Coronary artery (tissue), 2 donors: ENCODE data around the gene NCKAP5.

Source experiments
- DNase-seq: peaks from one replicate; pipeline ENCODE4 v3.0.0-alpha.2; 2017; ENCODE audit warnings: low spot score
- H3K27ac ChIP-seq, 2 donors: fragments of 200-600 bp; sonication (generic); one replicate each; pipeline ENCODE4 v1.5.1; 2016 to 2019
- H3K4me3 ChIP-seq: fragments of 200-600 bp; sonication (generic); 2 replicates; pipeline ENCODE4 v1.5.1; 2016; ENCODE audit warnings: mild to moderate bottlenecking, moderate library complexity
- CTCF ChIP-seq: fragments of 200-600 bp; sonication (generic); IDR thresholded peaks from one replicate; pipeline ENCODE4 v1.5.1; 2019; ENCODE audit warnings: antibody characterized with exemption

The NCKAP5 gene

GRCh38 chr2:133380991-133381390 is 187.3 kb downstream of the NCKAP5 start:
- H3K27ac ChIP-seq, result no peak overlapping the region
- DNase-seq, result no peak
- TF ChIP-seq CTCF, result no peak
- H3K4me3 ChIP-seq, result no peak overlapping the region

- Histone ChIP-seq H3K27ac (no peak overlapping the region), H3K4me3 (no peak overlapping the region)
- no peak for DNase-seq
- TF ChIP-seq CTCF, result no peak
Observed at GRCh38 chr2:133378928-133379549, 189.2 kb downstream of the NCKAP5 start.

GRCh38 chr2:133378386-133378785 is 189.9 kb downstream of the NCKAP5 start:
- DNase-seq, result no peak
- no peak for TF ChIP-seq CTCF
- Histone ChIP-seq H3K27ac (no peak overlapping the region), H3K4me3 (no peak overlapping the region)

GRCh38 chr2:133377599-133377998 is 190.7 kb downstream of the NCKAP5 start:
- no peak for DNase-seq
- no peak for TF ChIP-seq CTCF

DNA sequence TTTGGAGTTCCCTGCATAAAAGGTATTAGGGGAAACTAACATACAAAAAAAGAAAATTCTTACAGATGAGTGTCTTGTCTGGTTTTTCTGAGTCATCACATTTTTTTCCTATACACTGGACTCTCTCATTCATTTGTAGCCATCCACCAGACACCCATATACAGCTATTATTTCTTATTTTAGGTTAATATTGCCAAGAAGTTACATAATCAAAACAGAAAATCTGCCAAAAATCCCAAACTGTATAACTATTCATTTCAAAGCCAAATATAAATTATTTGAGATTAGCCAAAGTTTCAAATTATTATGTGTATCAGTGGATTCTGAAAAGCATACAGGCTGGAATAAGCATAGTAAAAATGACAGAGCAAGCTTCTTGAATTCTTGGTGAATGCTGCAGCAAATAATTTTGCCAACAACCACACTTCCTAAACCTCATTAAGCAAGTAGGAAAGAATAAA is 191.2 kb downstream of the NCKAP5 start:
- Histone ChIP-seq H3K27ac (no peak overlapping the region), H3K4me3 (no peak overlapping the region)
- no peak for DNase-seq
- no peak for TF ChIP-seq CTCF

More at GRCh38 chr2:133377599-133377998, 190.7 kb downstream of the NCKAP5 start:
- no peak overlapping the region for H3K27ac ChIP-seq
- no peak overlapping the region for H3K4me3 ChIP-seq

DNA sequence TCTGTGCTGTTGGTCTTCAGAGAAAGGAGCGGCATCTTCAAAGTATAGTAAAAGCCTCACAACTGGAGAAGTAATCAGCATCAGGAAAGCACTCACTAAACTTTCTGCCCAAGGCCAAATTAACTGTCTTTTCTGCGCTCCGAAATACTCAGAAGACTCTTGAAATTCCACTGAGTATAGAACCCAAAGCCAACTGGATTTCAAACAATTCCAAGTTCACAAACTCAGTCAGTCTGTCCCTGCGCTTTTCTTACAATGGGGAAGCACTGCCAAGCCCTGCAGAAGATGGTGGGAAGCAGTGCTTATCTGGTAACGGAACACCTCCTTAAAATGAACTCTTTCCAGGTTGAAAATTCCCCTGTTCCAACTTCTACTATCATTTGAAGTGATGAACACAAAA is 193.5 kb downstream of the NCKAP5 start:
- H3K4me3 ChIP-seq, result no peak overlapping the region

More for the DNA sequence above, 193.5 kb downstream of the NCKAP5 start:
- no peak for TF ChIP-seq CTCF
- DNase-seq, result no peak
- H3K27ac ChIP-seq, result no peak overlapping the region
